Endothelial cell of umbilical vein (primary cell): ENCODE data around the gene ITPR2. TPM values are rescaled to one million over a fixed set of nuclear protein-coding genes. Genes with fewer than 3 reads are reported as not detected.

Experiments
- BruUV-seq: library from RNA; stranded (reverse); fragments of 400-500 nt; replicated peaks from 2 replicates; lab custom pipeline; 2021; lab: Mats Ljungman, UMichigan
- CTCF ChIA-PET: fragments of 300-600, 350-600 bp; sonication (Branson Sonifier 250); formaldehyde crosslinking; loops from one replicate; lab custom pipeline; 2021; ENCODE audit warnings: antibody characterized with exemption, inconsistent platforms; lab: Charles Lee
- POLR2A ChIA-PET: fragments of 300-600, 350-600 bp; sonication (Branson Sonifier 250); formaldehyde crosslinking; loops from one replicate; lab custom pipeline; 2021; ENCODE audit warnings: antibody characterized with exemption, inconsistent platforms; lab: Charles Lee
- DNase-seq: peaks from one replicate; pipeline ENCODE4 v3.0.0-alpha.2; 2011; ENCODE audit warnings: low read depth, low spot score
- FAIRE-seq: peaks from 2 replicates; lab custom pipeline; 2011; peaks lifted over from hg19 to GRCh38; lab: Jason Lieb, UNC
- H2AFZ ChIP-seq: 2 replicates; pipeline ENCODE4 v1.6.0; 2012; ENCODE audit warnings: low read depth, low read length, control low read depth, inconsistent platforms
- H3K27ac ChIP-seq: 2 replicates; pipeline ENCODE4 v1.5.1; 2011; ENCODE audit warnings: low read depth, mild to moderate bottlenecking, control low read depth, low read length, moderate library complexity; ENCODE audit not compliant: insufficient read depth
- H3K27me3 ChIP-seq, 2 experiments: 2 replicates each; pipeline versions ENCODE4 v1.6.0 to v1.6.1; 2011; ENCODE audit warnings: low read length in 2 of 2, mixed read lengths in 1 of 2; ENCODE audit not compliant: control insufficient read depth in 2 of 2, insufficient read depth in 2 of 2
- H3K36me3 ChIP-seq, 2 experiments: 2 replicates in 1 of 2; 3 replicates in 1 of 2; pipeline ENCODE4 v1.5.1; 2011; ENCODE audit warnings: low read length in 2 of 2, mild to moderate bottlenecking in 1 of 2, moderate library complexity in 1 of 2; ENCODE audit not compliant: control insufficient read depth in 2 of 2, insufficient read depth in 2 of 2; ENCODE audit errors: extremely low read depth in 1 of 2
- H3K4me1 ChIP-seq: 3 replicates; pipeline ENCODE4 v1.5.1; 2011; ENCODE audit warnings: mild to moderate bottlenecking, low read length; ENCODE audit not compliant: control insufficient read depth, insufficient read depth; ENCODE audit errors: extremely low read depth
- H3K4me2 ChIP-seq: 2 replicates; pipeline ENCODE4 v1.6.1; 2011; ENCODE audit warnings: low read length, control low read depth, mixed read lengths; ENCODE audit not compliant: insufficient read depth
- H3K4me3 ChIP-seq, 3 experiments: fragments of 200-600 bp in 1 of 3; sonication (generic), shearing (Covaris generic) in 1 of 3; replicated peaks in 1 of 3; 2 replicates each; pipeline ENCODE4 v1.5.1; 2011 to 2016; ENCODE audit warnings: control low read depth in 3 of 3, low read length in 3 of 3, mild to moderate bottlenecking in 2 of 3, inconsistent platforms in 1 of 3, low read depth in 1 of 3, moderate library complexity in 1 of 3; ENCODE audit not compliant: insufficient read depth in 1 of 3
- H3K79me2 ChIP-seq: 2 replicates; pipeline ENCODE4 v1.6.0; 2012; ENCODE audit warnings: low read length, inconsistent platforms; ENCODE audit not compliant: control insufficient read depth, insufficient read depth
- H3K9ac ChIP-seq: replicated peaks from 2 replicates; pipeline ENCODE3; 2011; ENCODE audit warnings: low read length, control low read depth; ENCODE audit not compliant: insufficient read depth; ENCODE audit errors: extremely low read depth
- H3K9me1 ChIP-seq: replicated peaks from 3 replicates; pipeline ENCODE4 v1.6.0; 2011; ENCODE audit warnings: mild to moderate bottlenecking, low read length; ENCODE audit not compliant: control insufficient read depth, insufficient read depth; ENCODE audit errors: extremely low read depth
- H3K9me3 ChIP-seq: replicated peaks from 2 replicates; pipeline ENCODE4 v1.5.1; 2012; ENCODE audit warnings: low read length, inconsistent platforms; ENCODE audit not compliant: control insufficient read depth, insufficient read depth
- H4K20me1 ChIP-seq: replicated peaks from 2 replicates; pipeline ENCODE3; 2011; ENCODE audit warnings: mild to moderate bottlenecking, low read length; ENCODE audit not compliant: control insufficient read depth, insufficient read depth; ENCODE audit errors: extremely low read depth
- EZH2 ChIP-seq: IDR thresholded peaks from 2 replicates; pipeline ENCODE4 v1.6.1; 2012; ENCODE audit warnings: borderline replicate concordance, low read depth, mild to moderate bottlenecking, moderate library complexity, low read length, inconsistent platforms; ENCODE audit not compliant: severe bottlenecking
- FOS ChIP-seq: IDR thresholded peaks from 2 replicates; pipeline ENCODE4 v1.6.1; 2011; ENCODE audit warnings: mild to moderate bottlenecking, low read length, moderate library complexity, borderline replicate concordance; ENCODE audit not compliant: insufficient read depth
- GATA2 ChIP-seq: IDR thresholded peaks from 2 replicates; pipeline ENCODE4 v1.7.0; 2011; ENCODE audit warnings: low read depth, mild to moderate bottlenecking, moderate library complexity, mixed read lengths, low read length; ENCODE audit not compliant: insufficient read length, insufficient read depth
- JUN ChIP-seq: IDR thresholded peaks from 2 replicates; pipeline ENCODE4 v1.6.1; 2011; ENCODE audit warnings: borderline replicate concordance, low read depth; ENCODE audit not compliant: insufficient read length, insufficient read depth
- MYC ChIP-seq: IDR thresholded peaks from one replicate; pipeline ENCODE4 v1.6.1; 2011; ENCODE audit warnings: mild to moderate bottlenecking, low read depth, low read length
- POLR2A ChIP-seq: IDR thresholded peaks from 2 replicates; pipeline ENCODE4 v1.6.1; 2012; ENCODE audit warnings: low read depth, mild to moderate bottlenecking, control low read depth, low read length
- POLR2AphosphoS5 ChIP-seq: IDR thresholded peaks from 2 replicates; pipeline ENCODE4 v1.6.1; 2012; ENCODE audit warnings: low read depth, mild to moderate bottlenecking, control low read depth, low read length, moderate library complexity; ENCODE audit not compliant: insufficient read depth
- dilution Hi-C: fragments of 300-500 bp; cut with MboI; formaldehyde crosslinking; loops from one replicate; pipeline ENCODE4 v1.15.0; 2019; ENCODE audit warnings: low sequenced_read_pairs; ENCODE audit not compliant: extremely low pct_ligation_motif_present
- intact Hi-C: fragments of 100-400 bp; cut with micrococcal nuclease; formaldehyde crosslinking; loops from one replicate; pipeline ENCODE4 v1.10.0; 2022
- polyA plus RNA-seq, 4 experiments: library from polyadenylated mRNA; depleted of rRNA in 3 of 4; stranded (reverse) in 3 of 4; unstranded in 1 of 4; fragments of >200 nt; gene quantifications; 2 replicates each; pipeline versions ENCODE4 v1.2.1 to v1.2.3, GENCODE V29; 2011 to 2012; ENCODE audit warnings: missing spikeins in 1 of 4
- total RNA-seq: library from RNA; stranded (reverse); gene quantifications from 2 replicates; pipeline ENCODE4 v1.2.3, GENCODE V29; 2021
- TF ChIP-seq, protein P1 (sequence below): IDR thresholded peaks from 2 replicates; pipeline ENCODE4 v1.6.1; 2011; ENCODE audit not compliant: insufficient read depth, insufficient read length
- TF ChIP-seq, protein P2 (sequence below), 2 donors: IDR thresholded peaks; 1 replicate in 1 of 2; 2 replicates in 1 of 2; pipeline ENCODE4 v1.5.1; 2011; ENCODE audit warnings: low read length in 2 of 2, mild to moderate bottlenecking in 2 of 2, moderate library complexity in 2 of 2, control low read depth in 1 of 2, inconsistent platforms in 1 of 2, low read depth in 1 of 2; ENCODE audit not compliant: insufficient read depth in 1 of 2; ENCODE audit errors: extremely low read depth in 1 of 2

Gene ITPR2
- total and polyA plus RNA-seq, 2 donors (not counting 3 experiments of a cell fraction or from before 2014, with no cell fraction given) = 16.2 to 86.8 TPM

DNA sequence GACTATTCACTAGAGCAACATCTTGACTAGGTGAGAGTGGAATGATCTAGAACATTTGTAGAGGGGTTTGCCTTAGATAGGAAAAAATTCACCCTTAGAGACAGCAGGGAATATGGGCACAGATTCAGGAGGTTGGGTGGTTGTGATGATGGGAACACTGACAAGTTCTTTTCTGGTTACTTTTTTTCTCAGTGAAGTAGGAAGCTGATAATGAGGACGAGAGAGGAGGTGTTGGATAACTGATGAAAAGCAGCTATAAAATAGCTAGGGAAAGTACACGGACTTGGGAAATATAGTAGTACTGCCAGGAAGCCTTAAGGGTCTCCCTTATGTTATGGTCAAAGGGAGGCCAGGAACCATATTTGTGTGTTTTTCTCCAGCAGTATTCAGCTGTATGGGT lies 387.1 kb downstream of the ITPR2 start:
- Histone ChIP-seq H3K4me3 (no peak overlapping the region), H3K9me1 (no peaks in the 10 kb centered on the region), H2AFZ (no peak overlapping the region), H3K27ac (no peak overlapping the region), H4K20me1 (no peaks in the 10 kb centered on the region), H3K9me3 (no peaks in the 10 kb centered on the region), H3K36me3 (peaks cover 0 to 4% of the 10 kb centered on the region in 2 experiments), H3K79me2 (no peaks in the 10 kb centered on the region), H3K4me1 (no peaks in the 10 kb centered on the region), H3K27me3 (no peaks in the 10 kb centered on the region), H3K9ac (no peak overlapping the region), H3K4me2 (no peak overlapping the region)
- BruUV-seq = no TSS peak
- FAIRE-seq (no peak), DNase-seq (no peak)
- intact Hi-C loops (no loop called here), dilution Hi-C loops (no loop called here)
- ChIA-PET POLR2A (no interaction called here), CTCF (interaction anchor here (0.6 to 1.6 kb wide), 4 partner anchors 8 to 20 kb away, joined by 3 to 4 read pairs (median 3); no protein-coding TSS in a partner anchor)
- TF ChIP-seq POLR2AphosphoS5 (no peak), EZH2 (no peak), POLR2A (no peak), FOS (no peak), GATA2 (no peak), MYC (no peak), JUN (no peak)
- TF ChIP-seq, protein P1, sequence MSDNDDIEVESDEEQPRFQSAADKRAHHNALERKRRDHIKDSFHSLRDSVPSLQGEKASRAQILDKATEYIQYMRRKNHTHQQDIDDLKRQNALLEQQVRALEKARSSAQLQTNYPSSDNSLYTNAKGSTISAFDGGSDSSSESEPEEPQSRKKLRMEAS = no peak
- TF ChIP-seq, protein P2, sequence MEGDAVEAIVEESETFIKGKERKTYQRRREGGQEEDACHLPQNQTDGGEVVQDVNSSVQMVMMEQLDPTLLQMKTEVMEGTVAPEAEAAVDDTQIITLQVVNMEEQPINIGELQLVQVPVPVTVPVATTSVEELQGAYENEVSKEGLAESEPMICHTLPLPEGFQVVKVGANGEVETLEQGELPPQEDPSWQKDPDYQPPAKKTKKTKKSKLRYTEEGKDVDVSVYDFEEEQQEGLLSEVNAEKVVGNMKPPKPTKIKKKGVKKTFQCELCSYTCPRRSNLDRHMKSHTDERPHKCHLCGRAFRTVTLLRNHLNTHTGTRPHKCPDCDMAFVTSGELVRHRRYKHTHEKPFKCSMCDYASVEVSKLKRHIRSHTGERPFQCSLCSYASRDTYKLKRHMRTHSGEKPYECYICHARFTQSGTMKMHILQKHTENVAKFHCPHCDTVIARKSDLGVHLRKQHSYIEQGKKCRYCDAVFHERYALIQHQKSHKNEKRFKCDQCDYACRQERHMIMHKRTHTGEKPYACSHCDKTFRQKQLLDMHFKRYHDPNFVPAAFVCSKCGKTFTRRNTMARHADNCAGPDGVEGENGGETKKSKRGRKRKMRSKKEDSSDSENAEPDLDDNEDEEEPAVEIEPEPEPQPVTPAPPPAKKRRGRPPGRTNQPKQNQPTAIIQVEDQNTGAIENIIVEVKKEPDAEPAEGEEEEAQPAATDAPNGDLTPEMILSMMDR (IDR thresholded peaks at IDR 0.05; ENCODE audit: extremely low read depth in 1 of 2, insufficient read depth in 1 of 2, low read depth in 1 of 2, low read length in 2 of 2) = no peak
